Measurements from ENCODE around the gene ANKS1A. TPM values are rescaled to one million over a fixed set of nuclear protein-coding genes. Genes with fewer than 3 reads are reported as not detected.

Gene ANKS1A
- polyA plus RNA-seq, 2 of the 4 experiments (the other 2 are of a cell fraction): 3.6 to 5.9 TPM

DNA sequence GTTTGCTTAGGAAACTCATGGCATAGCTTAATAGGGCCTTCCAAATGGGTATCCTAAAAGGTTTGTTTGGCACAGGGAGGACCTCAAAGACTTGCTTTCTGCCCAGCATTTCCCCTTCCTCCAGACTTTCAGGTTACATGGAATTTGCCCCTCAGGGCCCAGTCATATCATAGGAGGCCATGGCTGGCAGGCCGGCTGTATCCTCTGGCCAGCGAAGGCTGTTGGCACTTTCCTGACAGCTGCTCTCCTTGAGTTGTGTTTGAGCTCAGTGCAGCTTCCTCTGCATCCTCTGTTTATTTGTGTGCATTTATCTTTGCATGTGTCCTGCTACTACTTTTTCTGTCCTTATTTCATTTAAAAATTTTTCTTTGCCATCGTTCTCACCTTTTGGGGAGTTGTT is 90.9 kb downstream of the ANKS1A start:
- TF ChIP-seq, protein P1, sequence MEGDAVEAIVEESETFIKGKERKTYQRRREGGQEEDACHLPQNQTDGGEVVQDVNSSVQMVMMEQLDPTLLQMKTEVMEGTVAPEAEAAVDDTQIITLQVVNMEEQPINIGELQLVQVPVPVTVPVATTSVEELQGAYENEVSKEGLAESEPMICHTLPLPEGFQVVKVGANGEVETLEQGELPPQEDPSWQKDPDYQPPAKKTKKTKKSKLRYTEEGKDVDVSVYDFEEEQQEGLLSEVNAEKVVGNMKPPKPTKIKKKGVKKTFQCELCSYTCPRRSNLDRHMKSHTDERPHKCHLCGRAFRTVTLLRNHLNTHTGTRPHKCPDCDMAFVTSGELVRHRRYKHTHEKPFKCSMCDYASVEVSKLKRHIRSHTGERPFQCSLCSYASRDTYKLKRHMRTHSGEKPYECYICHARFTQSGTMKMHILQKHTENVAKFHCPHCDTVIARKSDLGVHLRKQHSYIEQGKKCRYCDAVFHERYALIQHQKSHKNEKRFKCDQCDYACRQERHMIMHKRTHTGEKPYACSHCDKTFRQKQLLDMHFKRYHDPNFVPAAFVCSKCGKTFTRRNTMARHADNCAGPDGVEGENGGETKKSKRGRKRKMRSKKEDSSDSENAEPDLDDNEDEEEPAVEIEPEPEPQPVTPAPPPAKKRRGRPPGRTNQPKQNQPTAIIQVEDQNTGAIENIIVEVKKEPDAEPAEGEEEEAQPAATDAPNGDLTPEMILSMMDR (IDR thresholded peaks at IDR 0.05): no peak
- TF ChIP-seq, protein P2, sequence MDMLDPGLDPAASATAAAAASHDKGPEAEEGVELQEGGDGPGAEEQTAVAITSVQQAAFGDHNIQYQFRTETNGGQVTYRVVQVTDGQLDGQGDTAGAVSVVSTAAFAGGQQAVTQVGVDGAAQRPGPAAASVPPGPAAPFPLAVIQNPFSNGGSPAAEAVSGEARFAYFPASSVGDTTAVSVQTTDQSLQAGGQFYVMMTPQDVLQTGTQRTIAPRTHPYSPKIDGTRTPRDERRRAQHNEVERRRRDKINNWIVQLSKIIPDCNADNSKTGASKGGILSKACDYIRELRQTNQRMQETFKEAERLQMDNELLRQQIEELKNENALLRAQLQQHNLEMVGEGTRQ (IDR thresholded peaks at IDR 0.05): no peak
- TF ChIP-seq BHLHE40 (IDR thresholded peaks at IDR 0.05; ENCODE audit: low read depth, low read length) (no peak), ZSCAN20 (CRISPR knock-in tag; IDR thresholded peaks at IDR 0.05) (no peak), GATA3 (IDR thresholded peaks at IDR 0.05; ENCODE audit: borderline replicate concordance) (no peak), CBX2 (IDR thresholded peaks at IDR 0.05; ENCODE audit: borderline replicate concordance, low read depth) (no peak)
- H3K4me2 ChIP-seq: no peak overlapping the region
- H3K27ac ChIP-seq: no peak overlapping the region
- WGBS (ENCODE audit: missing lambda C conversion rate): 98% methylated on average over 3 of the region's 3 CpGs
- ChIA-PET POLR2A (no interaction called here), CTCF (interaction anchor here (1.5 to 1.9 kb wide), 2 partner anchors 160 to 225 kb away, joined by 3 to 7 read pairs; no protein-coding TSS in a partner anchor)
- no peak for ATAC-seq
- DNase-seq (ENCODE audit: low read depth in 1 of 2, low spot score in 1 of 2): no peak
- peaks cover 8% of the 10 kb centered on the region for H3K4me1 ChIP-seq
- no peaks in the 10 kb centered on the region for H3K9me3 ChIP-seq
- FAIRE-seq: no peak
- no peak overlapping the region for H3K4me3 ChIP-seq

DNA sequence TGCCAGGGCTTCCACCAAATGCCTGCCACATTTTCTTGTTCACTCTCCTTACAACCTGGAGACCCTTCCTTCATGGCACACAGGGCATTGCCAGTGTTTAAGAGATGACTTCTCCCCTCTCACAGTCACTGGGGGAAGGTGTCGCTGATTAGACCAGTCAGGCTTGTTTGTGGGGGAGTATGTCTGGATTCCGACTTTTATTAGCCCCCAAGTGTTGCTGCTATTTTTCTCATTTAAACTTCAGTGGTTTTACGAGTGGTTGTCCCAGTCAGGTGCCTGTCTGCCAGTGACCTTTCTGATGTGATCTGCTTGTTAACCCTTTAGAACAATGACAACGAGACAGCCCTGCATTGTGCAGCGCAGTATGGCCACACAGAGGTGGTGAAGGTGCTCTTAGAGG is 92.3 kb downstream of the ANKS1A start:
- Histone ChIP-seq H3K27ac (peak overlapping the region in 1 of 2 experiments; percentile 69; a peak in 2 of 6 replicates), H3K4me2 (no peak overlapping the region), H3K9me3 (no peaks in the 10 kb centered on the region), H3K4me1 (peaks cover 8% of the 10 kb centered on the region), H3K4me3 (no peak overlapping the region)
- POLR2A ChIA-PET: no interaction called here
- DNase-seq (ENCODE audit: low read depth in 1 of 2, low spot score in 1 of 2) (no peak), FAIRE-seq (no peak), ATAC-seq (no peak)
- CTCF ChIA-PET: interaction anchor here (0.6 kb wide), 1 partner anchor 1116 kb away, joined by 3 read pairs; no protein-coding TSS in a partner anchor
- WGBS (ENCODE audit: missing lambda C conversion rate): 86% methylated on average over 5 of the region's 5 CpGs
- TF ChIP-seq, protein P3, sequence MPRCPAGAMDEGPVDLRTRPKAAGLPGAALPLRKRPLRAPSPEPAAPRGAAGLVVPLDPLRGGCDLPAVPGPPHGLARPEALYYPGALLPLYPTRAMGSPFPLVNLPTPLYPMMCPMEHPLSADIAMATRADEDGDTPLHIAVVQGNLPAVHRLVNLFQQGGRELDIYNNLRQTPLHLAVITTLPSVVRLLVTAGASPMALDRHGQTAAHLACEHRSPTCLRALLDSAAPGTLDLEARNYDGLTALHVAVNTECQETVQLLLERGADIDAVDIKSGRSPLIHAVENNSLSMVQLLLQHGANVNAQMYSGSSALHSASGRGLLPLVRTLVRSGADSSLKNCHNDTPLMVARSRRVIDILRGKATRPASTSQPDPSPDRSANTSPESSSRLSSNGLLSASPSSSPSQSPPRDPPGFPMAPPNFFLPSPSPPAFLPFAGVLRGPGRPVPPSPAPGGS (IDR thresholded peaks at IDR 0.05): no peak
- TF ChIP-seq CEBPB (IDR thresholded peaks at IDR 0.05) (no peak), RNF2 (IDR thresholded peaks at IDR 0.05; ENCODE audit: borderline replicate concordance, low read depth) (no peak), JUN (IDR thresholded peaks at IDR 0.05) (no peak), RFX5 (IDR thresholded peaks at IDR 0.05) (no peak), SREBF2 (IDR thresholded peaks at IDR 0.05) (no peak), CBX8 (IDR thresholded peaks at IDR 0.05) (no peak), RCOR1 (IDR thresholded peaks at IDR 0.05; ENCODE audit: low read depth, low read length) (no peak), ZNF302 (CRISPR knock-in tag; IDR thresholded peaks at IDR 0.05) (no peak), MAFK (IDR thresholded peaks at IDR 0.05; ENCODE audit: partially characterized antibody) (no peak), KDM1A (IDR thresholded peaks at IDR 0.05; ENCODE audit: low read depth) (no peak)
- TF ChIP-seq, protein P4, sequence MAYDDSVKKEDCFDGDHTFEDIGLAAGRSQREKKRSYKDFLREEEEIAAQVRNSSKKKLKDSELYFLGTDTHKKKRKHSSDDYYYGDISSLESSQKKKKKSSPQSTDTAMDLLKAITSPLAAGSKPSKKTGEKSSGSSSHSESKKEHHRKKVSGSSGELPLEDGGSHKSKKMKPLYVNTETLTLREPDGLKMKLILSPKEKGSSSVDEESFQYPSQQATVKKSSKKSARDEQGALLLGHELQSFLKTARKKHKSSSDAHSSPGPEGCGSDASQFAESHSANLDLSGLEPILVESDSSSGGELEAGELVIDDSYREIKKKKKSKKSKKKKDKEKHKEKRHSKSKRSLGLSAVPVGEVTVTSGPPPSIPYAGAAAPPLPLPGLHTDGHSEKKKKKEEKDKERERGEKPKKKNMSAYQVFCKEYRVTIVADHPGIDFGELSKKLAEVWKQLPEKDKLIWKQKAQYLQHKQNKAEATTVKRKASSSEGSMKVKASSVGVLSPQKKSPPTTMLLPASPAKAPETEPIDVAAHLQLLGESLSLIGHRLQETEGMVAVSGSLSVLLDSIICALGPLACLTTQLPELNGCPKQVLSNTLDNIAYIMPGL (CRISPR knock-in tag; IDR thresholded peaks at IDR 0.05; ENCODE audit: borderline replicate concordance): no peak
- TF ChIP-seq, protein P5, sequence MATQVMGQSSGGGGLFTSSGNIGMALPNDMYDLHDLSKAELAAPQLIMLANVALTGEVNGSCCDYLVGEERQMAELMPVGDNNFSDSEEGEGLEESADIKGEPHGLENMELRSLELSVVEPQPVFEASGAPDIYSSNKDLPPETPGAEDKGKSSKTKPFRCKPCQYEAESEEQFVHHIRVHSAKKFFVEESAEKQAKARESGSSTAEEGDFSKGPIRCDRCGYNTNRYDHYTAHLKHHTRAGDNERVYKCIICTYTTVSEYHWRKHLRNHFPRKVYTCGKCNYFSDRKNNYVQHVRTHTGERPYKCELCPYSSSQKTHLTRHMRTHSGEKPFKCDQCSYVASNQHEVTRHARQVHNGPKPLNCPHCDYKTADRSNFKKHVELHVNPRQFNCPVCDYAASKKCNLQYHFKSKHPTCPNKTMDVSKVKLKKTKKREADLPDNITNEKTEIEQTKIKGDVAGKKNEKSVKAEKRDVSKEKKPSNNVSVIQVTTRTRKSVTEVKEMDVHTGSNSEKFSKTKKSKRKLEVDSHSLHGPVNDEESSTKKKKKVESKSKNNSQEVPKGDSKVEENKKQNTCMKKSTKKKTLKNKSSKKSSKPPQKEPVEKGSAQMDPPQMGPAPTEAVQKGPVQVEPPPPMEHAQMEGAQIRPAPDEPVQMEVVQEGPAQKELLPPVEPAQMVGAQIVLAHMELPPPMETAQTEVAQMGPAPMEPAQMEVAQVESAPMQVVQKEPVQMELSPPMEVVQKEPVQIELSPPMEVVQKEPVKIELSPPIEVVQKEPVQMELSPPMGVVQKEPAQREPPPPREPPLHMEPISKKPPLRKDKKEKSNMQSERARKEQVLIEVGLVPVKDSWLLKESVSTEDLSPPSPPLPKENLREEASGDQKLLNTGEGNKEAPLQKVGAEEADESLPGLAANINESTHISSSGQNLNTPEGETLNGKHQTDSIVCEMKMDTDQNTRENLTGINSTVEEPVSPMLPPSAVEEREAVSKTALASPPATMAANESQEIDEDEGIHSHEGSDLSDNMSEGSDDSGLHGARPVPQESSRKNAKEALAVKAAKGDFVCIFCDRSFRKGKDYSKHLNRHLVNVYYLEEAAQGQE (IDR thresholded peaks at IDR 0.05): no peak

Measured in A549 (cell line).